ENCODE measurements around the gene DDX19B.
A peak's percentile ranks its signal among the peaks of the same experiment; 100 is the strongest.
"Not testable (repeated sequence)": the region's sequence is repeated elsewhere in the genome, so short reads cannot be mapped to it uniquely, and the experiment has no call there.

The DDX19B gene

GRCh38 chr16:70298988-70299938 lies at the start of gene DDX19B:
TSS of gene DDX19B (plus strand) at chr16:70299186. CDS start at chr16:70299298, 112 bp downstream.
- peak; percentile 75 for DNase-seq

DNA sequence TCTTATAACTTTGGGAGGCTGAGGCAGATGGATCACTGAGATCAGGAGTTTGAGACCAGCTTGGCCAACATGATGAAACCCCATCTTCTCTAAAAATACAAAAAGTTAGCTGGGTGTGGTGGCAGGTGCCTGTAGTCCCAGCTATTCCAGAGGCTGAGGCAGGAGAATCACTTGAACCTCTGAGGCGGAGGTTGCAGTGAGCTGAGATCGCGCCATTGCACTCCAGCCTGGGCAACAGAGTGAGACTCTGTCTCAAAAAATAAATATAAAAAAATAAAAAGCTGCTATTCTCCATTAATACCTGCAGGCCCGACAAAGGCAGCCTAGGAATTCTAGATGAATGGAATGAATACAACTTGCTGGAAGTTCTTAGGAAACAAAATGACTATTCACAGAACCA lies 49.3 kb upstream of the DDX19B start:
- not testable (repeated sequence) for DNase-seq

- DNase-seq = peak; percentile 48
These were observed 48.0 kb upstream of the DDX19B start for GRCh38 chr16:70250748-70251628.

DNA sequence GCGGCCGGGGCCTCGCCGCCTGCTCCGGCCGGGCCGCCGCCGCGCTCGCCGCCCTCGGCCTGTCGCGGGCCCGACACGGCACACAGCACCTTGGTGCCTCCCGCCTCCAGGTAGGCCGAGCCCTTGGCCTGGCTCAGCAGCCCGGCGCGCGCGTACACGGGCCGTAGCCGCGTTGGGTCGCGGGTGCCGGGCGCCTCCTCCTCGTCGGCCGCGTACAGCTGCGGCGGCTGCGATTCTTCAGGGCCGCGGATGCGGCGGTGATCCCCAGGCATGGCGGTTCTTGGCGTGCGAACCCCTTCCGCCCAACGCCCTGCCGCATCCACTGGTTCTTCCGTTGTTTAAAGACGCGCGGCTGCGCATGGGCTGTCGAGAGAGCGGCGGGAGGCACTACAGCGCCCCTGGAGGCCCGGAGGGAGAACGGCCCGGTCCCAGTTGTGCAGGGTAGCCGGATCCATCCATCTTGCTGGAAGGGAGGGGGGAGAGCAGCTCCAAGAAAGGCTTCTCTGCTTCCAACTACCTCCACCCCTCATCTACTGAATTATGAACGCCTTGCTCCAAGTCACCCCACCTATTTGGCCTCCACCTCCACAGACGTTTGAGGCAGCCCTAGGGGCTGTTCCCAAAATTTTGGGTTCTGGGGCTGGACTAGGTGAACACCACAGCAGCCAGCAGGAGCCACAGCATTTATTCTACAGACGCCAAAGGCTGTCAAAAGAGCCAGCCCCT lies 47.2 kb upstream of the DDX19B start, which contains the start of gene EXOSC6:
Gene EXOSC6 (minus strand): TSS at position 312 of the 726 bp plus-strand sequence. CDS start 40 bp downstream, at position 272.
- DNase-seq = peak; percentile 94

- DNase-seq = no peak
These were observed 46.5 kb upstream of the DDX19B start for GRCh38 chr16:70252355-70252988.

- DNase-seq = peak; percentile 53
These were observed 45.5 kb upstream of the DDX19B start for GRCh38 chr16:70253291-70254106.

DNA sequence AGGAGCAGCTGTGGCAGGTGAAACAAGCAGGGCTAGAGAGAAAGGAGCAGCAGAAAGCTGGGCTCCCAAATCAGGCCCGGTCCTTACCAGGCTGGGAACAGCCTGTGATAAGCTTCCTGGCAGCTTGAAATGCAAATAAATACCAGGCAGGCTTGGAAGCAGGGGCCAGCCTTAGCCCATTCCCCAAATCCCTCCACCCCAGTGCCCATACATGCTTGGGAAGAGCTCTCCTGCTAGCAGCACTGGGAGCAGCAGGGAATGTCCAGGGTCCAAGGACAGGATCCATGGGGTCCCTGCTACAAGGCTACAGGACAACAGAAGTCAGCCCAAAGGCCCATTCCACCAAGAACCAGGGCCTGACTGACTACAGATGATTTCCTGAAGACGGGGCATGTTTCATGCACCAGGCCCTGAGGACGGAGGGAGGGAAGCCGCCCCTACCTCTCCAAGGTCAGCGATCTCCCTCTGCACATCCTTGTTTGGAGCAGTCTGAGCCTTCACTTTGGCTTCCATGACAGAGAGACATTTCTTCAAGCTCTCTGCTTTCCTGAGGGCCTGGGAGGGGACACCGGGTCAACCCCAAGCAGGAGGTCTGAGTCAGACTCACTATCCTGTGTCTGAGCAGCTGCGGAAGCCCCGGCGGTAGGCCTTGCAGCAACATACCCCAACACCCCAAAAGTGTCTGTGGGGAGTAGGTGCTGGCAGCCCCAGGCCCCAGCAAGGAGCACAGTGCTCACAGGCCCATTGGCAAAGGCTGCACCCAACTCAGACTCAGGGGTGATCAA lies 44.6 kb upstream of the DDX19B start:
- DNase-seq = no peak

- DNase-seq = no peak
These were observed 44.1 kb upstream of the DDX19B start for GRCh38 chr16:70254965-70255286.

DNA sequence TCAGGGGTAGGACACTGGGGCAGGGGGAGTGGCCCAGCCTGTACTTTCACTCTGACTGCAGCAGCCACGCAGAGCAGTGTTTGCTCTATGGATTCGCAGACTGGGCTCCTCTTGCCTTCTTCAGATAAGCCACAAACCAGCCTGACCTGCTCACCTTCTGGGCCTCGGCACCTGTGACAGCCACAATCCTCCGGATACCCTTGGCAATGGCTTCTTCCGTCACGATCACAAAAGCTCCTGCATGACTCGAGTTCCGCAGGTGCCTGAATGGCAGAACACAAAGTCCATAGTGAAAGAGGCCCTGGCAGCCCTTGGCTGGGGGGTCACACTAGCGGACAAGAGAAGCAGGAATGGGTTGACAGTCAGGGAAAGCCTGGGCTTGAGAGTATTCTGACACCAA lies 43.4 kb upstream of the DDX19B start:
- no peak for DNase-seq

GRCh38 chr16:70257391-70257790 lies 41.6 kb upstream of the DDX19B start:
- peak; percentile 24 for DNase-seq

- no peak for DNase-seq
These were observed 40.9 kb upstream of the DDX19B start for GRCh38 chr16:70258065-70258464.

DNA sequence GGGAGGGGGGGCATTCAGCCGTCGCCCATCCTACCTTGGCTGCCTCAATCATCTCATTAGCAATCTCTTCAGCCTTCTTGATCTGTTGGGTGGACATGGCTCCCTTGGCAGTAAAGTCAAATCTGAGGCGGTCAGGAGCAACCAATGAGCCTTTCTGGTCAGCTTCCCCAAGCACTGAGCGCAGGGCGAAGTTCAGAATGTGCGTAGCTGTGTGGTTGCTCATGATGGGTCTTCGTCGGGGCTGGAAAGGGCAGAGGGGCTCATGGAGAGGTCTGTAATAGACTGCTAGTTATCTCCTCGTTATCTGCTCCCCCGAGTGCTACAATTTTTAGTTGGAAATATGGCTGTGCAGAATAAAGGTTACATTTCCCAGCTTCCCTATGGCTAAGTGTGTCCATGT lies 40.0 kb upstream of the DDX19B start:
- no peak for DNase-seq

DNA sequence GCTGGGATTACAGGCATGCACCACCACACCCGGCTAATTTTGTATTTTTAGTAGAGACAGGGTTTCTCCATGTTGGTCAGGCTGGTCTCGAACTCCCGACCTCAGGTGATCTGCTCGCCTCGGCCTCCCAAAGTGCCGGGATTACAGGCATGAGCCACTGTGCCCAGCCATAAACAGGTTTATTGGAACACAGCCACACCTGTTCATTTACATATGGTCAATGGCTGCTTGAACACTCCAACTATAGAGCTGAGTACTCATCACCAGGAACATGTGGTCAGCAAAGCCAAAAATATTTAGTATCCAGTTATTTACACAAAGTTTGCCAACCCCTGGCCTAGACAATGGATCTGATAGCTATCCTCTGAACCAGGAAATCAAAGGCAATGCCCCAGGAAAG lies 39.1 kb upstream of the DDX19B start:
- DNase-seq = not testable (repeated sequence)

GRCh38 chr16:70267516-70267915 lies 31.5 kb upstream of the DDX19B start:
- DNase-seq = peak; percentile 53

DNA sequence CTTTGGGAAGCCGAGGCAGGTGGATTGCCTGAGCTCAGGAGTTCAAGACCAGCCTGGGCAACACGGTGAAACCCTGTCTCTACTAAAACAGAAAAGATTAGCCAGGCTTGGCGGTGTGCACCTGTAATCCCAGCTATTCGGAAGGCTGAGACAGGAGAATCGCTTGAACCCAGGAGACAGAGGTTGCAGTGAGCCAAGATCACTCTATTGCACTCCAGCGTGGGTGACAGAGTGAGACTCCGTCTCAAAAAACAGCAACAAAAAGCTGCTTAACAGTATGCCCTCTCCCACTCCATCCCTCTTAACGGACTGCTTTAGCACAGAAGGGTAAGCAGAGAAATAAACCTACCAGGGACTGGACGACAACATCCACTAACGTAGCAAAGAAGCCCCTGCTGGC lies 31.1 kb upstream of the DDX19B start:
- DNase-seq = not testable (repeated sequence)

GRCh38 chr16:70269471-70269870 lies 29.5 kb upstream of the DDX19B start:
- no peak for DNase-seq

DNA sequence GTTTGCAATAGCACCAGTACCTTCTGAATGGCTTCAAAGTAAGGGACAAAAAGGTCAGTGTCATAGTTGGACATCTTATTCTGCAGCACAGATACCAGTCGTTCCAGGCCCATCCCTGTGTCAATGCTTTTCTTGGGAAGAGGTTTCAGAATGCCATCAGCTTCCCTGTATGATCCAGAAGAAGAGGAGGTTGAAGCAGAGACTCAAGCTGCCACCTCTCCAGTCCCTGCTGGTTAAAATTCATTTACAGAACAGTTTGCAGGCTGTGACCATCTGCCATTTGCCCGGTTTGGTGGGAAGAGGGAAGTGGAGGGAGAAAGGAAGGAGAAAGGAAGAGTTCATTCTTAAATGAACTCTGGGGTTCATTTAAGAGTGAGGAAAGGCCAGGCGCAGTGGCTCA lies 28.8 kb upstream of the DDX19B start:
- DNase-seq = no peak

DNA sequence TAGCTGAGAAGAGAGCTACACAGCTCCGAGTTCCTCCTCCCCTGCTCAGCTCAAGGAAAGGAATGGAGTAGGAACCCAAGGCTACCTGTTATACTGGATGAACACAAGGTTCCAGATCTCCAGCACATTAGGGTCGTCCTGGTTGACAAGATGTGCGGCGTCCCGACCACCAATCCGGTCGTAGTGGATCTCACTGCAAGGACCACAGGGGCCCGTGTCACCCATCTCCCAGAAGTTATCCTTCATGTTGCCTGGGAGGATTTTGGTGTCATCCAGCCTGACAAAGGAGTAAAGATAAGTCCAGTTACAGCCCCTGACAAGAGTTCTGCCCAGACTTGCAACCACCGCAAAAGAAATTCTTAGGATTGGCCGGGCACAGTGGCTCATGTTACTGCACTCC lies 27.3 kb upstream of the DDX19B start:
- DNase-seq = no peak

- no peak for DNase-seq
These were observed 22.6 kb upstream of the DDX19B start for GRCh38 chr16:70276392-70276791.

- DNase-seq = not testable (repeated sequence)
These were observed 11.5 kb upstream of the DDX19B start for GRCh38 chr16:70287304-70287971.

All from EL (cell line).